HG02981 (cell line): Measurements from ENCODE around the gene TRAF6.
"Not testable (repeated sequence)": the region's sequence is repeated elsewhere in the genome, so short reads cannot be mapped to it uniquely, and the experiment has no call there.

ENCODE experiments used
- ATAC-seq: cut with Tn5 transposase; IDR thresholded peaks from one replicate; pipeline ENCODE4 v1.9.1; 2021; ENCODE audit warnings: mild to moderate bottlenecking, moderate library complexity; ENCODE audit not compliant: unreplicated experiment

Gene TRAF6

GRCh38 chr11:36509694-36510593 is at the start of gene TRAF6:
TRAF6 (minus strand) TSS chr11:36510272; CDS start chr11:36501515, 8,757 bp downstream.
- ATAC-seq = peak; percentile 96

GRCh38 chr11:36558571-36559413 is 48.7 kb upstream of the TRAF6 start:
- ATAC-seq = peak; percentile 92

- no peak for ATAC-seq
Measured at GRCh38 chr11:36557991-36558390, 47.9 kb upstream of the TRAF6 start.

- not testable (repeated sequence) for ATAC-seq
Measured at GRCh38 chr11:36557390-36557789, 47.3 kb upstream of the TRAF6 start.

- ATAC-seq = no peak
Measured at GRCh38 chr11:36550385-36551115, 40.5 kb upstream of the TRAF6 start.

- ATAC-seq = peak; percentile 96
Measured at GRCh38 chr11:36540998-36541397, 30.9 kb upstream of the TRAF6 start.

GRCh38 chr11:36534276-36534840 is 24.3 kb upstream of the TRAF6 start:
- ATAC-seq = no peak

GRCh38 chr11:36532941-36533601 is 23.0 kb upstream of the TRAF6 start:
- ATAC-seq = no peak

- ATAC-seq = no peak
Measured at GRCh38 chr11:36530840-36531239, 20.8 kb upstream of the TRAF6 start.

GRCh38 chr11:36513965-36514364 is 3.9 kb upstream of the TRAF6 start:
- ATAC-seq = no peak

- no peak for ATAC-seq
Measured at GRCh38 chr11:36512016-36512415, 1.9 kb upstream of the TRAF6 start.

- not testable (repeated sequence) for ATAC-seq
Measured at GRCh38 chr11:36511062-36511461, 990 bp upstream of the TRAF6 start.

- ATAC-seq = no peak
Measured at GRCh38 chr11:36510594-36510942, 496 bp upstream of the TRAF6 start.

GRCh38 chr11:36509201-36509639 is 852 bp downstream of the TRAF6 start:
- ATAC-seq = no peak

- ATAC-seq = no peak
Measured at GRCh38 chr11:36508743-36509142, 1.3 kb downstream of the TRAF6 start.

- no peak for ATAC-seq
Measured at GRCh38 chr11:36507824-36508489, 2.1 kb downstream of the TRAF6 start.

GRCh38 chr11:36501236-36501635 is 8.8 kb downstream of the TRAF6 start:
- no peak for ATAC-seq

- ATAC-seq = peak; percentile 91
Measured at GRCh38 chr11:36500315-36500721, 9.8 kb downstream of the TRAF6 start.

- ATAC-seq = no peak
Measured at GRCh38 chr11:36499315-36499714, 10.8 kb downstream of the TRAF6 start.

GRCh38 chr11:36498721-36499120 is 11.4 kb downstream of the TRAF6 start:
- no peak for ATAC-seq
